SH-SY5Y (cell line): Measurements from ENCODE around the gene ZNF45.

Source experiments
- GATA2 ChIP-seq: IDR thresholded peaks from 2 replicates; pipeline ENCODE4 v1.6.1; 2011; ENCODE audit warnings: mild to moderate bottlenecking, low read depth, low read length
- GATA3 ChIP-seq: IDR thresholded peaks from 2 replicates; pipeline ENCODE4 v1.6.1; 2011; ENCODE audit warnings: low read depth, mild to moderate bottlenecking, low read length, moderate library complexity

Gene ZNF45

DNA sequence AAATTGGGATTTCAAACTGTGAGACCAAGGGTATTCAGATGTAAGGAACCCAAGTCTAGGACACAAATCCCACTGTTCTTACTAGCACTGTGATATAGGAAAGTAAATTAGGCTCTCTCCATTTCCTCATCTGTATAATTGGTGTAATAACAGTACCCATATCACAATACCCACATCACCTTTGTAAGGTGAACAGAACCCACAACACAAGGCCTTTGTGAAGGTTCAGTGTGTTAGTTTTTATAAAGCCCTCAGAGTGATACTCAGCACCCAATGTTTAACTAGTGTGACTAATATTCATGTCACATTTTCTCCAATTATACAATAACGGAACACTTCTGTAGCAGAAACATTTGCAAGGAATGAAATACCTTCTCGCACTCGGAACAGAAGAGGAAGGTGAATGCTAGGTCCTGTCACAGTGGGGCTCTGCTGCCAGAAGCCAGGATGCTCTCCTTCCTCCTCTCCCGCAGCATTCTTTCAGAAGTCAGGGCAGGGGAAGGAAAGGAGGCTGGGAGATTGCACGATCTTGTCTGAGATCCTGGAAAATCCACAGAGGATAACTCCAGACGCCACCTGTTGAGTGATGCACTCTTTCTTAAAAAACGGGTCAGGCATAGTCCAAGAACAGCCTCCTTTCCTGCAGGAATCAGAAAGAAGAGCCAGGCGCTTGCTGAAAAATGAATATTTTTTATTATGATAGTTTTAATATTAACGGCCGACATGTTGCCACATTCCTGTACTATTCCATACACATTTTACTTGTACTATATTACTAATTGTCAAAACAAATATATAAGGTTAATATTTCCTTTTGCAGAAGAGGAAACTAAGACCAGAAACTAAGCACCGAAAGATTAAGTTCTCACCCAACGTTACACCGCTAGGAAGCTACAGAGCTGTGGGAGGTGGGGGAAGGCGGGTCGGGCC, 762 bp downstream of the ZNF45 start:
- TF ChIP-seq GATA2 (no peak), GATA3 (no peak)

GRCh38 chr19:43928820-43929219, 6.3 kb downstream of the ZNF45 start:
- TF ChIP-seq GATA2: no peak

DNA sequence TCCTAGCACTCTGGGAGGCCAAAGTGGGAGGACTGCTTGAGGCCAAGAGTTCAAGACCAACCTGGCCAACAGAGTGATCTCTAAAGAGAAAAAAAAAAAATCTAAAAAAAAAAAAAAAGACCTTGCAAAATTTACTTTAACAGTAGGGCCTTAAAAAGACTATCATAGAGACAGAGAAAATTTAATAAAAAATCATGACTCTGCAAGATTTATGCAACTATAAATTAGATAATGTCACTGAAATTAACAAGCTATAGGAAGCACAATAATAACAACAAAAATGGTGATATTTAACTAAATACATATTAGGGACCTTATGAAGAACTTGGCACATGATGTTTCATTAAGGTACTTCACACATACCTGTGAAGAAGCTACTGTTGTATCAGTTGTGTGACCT, 11.2 kb downstream of the ZNF45 start:
- TF ChIP-seq GATA3: no peak
- no peak for TF ChIP-seq GATA2

- TF ChIP-seq GATA3 (no peak), GATA2 (no peak)
These were observed 21.0 kb downstream of the ZNF45 start for GRCh38 chr19:43914051-43914450.

- TF ChIP-seq GATA3: no peak
- TF ChIP-seq GATA2: no peak
These were observed 21.7 kb downstream of the ZNF45 start for GRCh38 chr19:43913383-43913782.

GRCh38 chr19:43910884-43911283, 24.2 kb downstream of the ZNF45 start:
- no peak for TF ChIP-seq GATA3
- TF ChIP-seq GATA2: no peak

DNA sequence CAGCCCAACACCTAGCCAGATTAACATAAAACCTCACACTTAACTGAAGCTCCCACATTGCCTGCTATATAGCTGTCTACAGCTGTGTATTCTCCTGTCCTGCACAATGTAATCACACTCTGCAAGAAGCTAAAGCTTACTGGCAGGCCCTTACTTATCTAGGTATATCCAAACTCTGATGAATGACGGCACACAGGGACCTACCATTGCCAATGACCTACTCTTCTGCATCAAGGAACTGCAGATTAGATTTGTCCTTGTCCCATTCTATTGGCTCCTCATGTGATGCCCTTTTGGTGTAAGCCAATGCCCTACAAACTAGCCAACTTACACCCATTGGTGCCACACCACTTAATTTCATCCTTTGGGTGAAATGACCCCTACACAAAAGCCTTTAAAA, 26.4 kb downstream of the ZNF45 start:
- TF ChIP-seq GATA2: no peak
- TF ChIP-seq GATA3: no peak

- TF ChIP-seq GATA3 (no peak), GATA2 (no peak)
These were observed 28.3 kb downstream of the ZNF45 start for GRCh38 chr19:43906774-43907173.

GRCh38 chr19:43905897-43906296, 29.2 kb downstream of the ZNF45 start:
- TF ChIP-seq GATA3: no peak
- TF ChIP-seq GATA2: no peak

- TF ChIP-seq GATA2 (no peak), GATA3 (no peak)
These were observed 32.7 kb downstream of the ZNF45 start for GRCh38 chr19:43902399-43902798.

DNA sequence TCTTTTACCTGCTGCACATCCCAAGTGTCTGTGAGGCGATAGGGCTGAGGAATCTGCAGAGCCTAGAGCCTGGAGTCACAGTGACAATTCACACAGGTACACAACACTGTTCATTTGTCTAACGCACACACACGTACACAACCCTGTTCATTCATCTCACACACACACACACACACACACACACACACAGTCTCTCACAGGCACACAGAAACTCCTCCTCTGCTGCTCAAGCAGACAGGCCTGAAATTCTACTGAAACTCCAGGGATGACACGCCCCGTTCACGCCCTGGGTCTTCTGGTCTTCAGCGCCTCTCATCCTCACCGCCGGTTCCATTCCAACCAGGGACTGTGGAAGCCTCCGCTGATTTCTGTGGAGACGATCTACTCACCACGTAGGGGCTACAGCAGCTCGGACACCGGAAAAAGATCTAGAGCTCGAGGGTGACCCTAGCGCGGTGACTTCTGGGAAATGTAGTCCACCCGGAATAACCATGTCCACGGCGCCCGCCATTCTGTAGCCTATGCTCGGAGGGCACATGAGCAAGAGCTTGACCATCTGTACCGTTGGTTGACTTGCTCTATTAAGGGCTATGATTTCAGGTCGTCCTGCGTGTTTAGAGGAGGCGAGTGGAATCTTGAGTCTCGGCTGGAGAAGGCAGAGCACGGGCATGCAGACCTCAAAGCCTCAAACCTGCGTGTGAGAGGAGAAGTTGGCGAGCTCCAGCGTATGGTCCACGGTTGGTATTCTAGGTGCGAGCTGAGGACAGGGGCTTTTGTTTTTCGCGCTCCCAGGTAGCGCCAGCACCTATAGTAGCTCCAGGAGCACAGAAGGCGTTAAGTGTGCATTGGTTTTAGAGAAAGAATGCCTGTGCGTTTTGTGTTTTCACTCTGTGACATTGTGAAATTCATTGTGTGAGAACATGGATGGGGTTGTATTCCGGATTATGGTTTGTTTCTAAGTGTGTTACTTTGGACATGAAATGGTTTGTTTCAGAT, 33.4 kb downstream of the ZNF45 start:
- TF ChIP-seq GATA3: no peak
- no peak for TF ChIP-seq GATA2

DNA sequence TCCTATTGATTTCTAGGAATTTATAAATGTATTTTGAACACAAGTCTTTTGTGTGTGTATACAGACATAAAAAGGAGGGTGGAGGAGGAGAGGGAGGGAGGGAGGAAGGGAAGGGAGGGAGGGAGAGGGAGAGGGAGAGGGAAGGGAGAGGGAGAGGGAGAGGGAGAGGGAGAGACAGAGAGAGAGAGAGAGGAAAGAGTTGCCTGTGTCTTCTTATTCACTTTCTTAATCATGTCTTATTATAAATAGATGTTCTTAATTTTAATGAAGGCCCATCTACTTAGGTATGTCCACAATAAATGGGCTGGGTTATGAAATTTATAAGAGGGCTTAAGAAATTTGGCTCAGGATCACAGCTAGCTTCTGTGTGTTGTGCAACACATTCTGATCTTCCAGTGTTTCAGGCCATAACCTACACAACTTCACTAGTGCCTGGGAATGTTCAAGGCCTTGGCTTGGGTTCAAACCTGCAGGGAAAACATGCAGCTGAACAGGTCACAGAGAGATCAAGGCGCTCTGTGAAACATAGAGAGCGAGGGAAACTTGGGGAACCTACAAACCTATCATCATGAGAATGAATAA, 39.3 kb downstream of the ZNF45 start:
- TF ChIP-seq GATA2: no peak
- TF ChIP-seq GATA3: no peak

- TF ChIP-seq GATA2 (no peak), GATA3 (no peak)
These were observed 51.2 kb downstream of the ZNF45 start, which contains the start of gene ZNF404 for GRCh38 chr19:43883864-43884263. Gene ZNF404, minus strand, starts transcription at chr19:43883964.

DNA sequence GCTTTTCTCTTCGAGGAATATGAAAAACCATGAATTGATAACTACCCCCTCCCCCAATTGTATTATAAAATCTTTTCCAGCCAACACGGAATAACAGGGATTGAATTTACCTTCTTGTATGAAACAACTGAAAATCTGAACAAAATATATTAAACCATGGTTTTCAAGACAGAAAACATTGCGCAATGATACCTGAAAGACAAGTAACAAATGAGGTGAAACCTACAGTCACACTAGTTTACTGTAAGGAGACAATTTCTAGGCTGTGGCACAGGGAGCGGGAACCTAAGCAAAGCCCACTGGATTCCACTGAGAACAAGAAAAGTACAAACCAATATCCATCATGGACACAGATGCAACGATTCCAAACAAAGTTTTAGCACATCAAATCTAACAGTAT, 54.6 kb downstream of the ZNF45 start:
- TF ChIP-seq GATA3 (no peak), GATA2 (no peak)
